Thymus (tissue), 11 donors: ENCODE data around the gene PTCD1. TPM values are rescaled to one million over a fixed set of nuclear protein-coding genes. Genes with fewer than 3 reads are reported as not detected.
"Not testable (repeated sequence)": the region's sequence is repeated elsewhere in the genome, so short reads cannot be mapped to it uniquely, and the experiment has no call there.

Experiments used
- DNase-seq, 9 donors: peaks; one replicate each; pipeline ENCODE4 v3.0.0-alpha.2; 2013; ENCODE audit warnings: low spot score in 9 of 9, low read depth in 6 of 9, missing footprints in 1 of 9
- H3K27ac ChIP-seq, 2 donors: one replicate each; pipeline ENCODE4 v1.5.1; 2013; ENCODE audit warnings: control low read depth in 1 of 2, low read depth in 1 of 2, low read length in 1 of 2, mild to moderate bottlenecking in 1 of 2, moderate library complexity in 1 of 2
- H3K27me3 ChIP-seq, 2 donors: one replicate each; pipeline ENCODE4 v1.5.1; 2013; ENCODE audit warnings: low read length in 1 of 2; ENCODE audit not compliant: control insufficient read depth in 2 of 2, insufficient read depth in 1 of 2
- H3K36me3 ChIP-seq, 2 donors: one replicate each; pipeline ENCODE4 v1.5.1; 2013; ENCODE audit warnings: low read length in 1 of 2, mild to moderate bottlenecking in 1 of 2, moderate library complexity in 1 of 2; ENCODE audit not compliant: control insufficient read depth in 2 of 2, insufficient read depth in 2 of 2
- H3K4me1 ChIP-seq, 2 donors: one replicate each; pipeline ENCODE4 v1.5.1; 2013; ENCODE audit warnings: low read length in 2 of 2; ENCODE audit not compliant: control insufficient read depth in 2 of 2, insufficient read depth in 2 of 2
- H3K4me3 ChIP-seq, 2 donors: one replicate each; pipeline ENCODE4 v1.5.1; 2013; ENCODE audit warnings: low read length in 2 of 2, control low read depth in 1 of 2, mild to moderate bottlenecking in 1 of 2
- H3K9me3 ChIP-seq, 2 donors: one replicate each; pipeline ENCODE4 v1.5.1; 2013; ENCODE audit warnings: low read length in 1 of 2, mild to moderate bottlenecking in 1 of 2; ENCODE audit not compliant: control insufficient read depth in 2 of 2, insufficient read depth in 1 of 2
- WGBS: extraction: QIAGEN DNeasy Blood & Tissue Kit; methylation state at CpG from one replicate; pipeline ENCODE4 v1.1.7; 2013; 5-methylcytosine and 5-hydroxymethylcytosine counted together
- polyA plus RNA-seq: library from polyadenylated mRNA; stranded (reverse); fragments of 200-250 nt; gene quantifications from one replicate; pipeline ENCODE4 v1.2.3, GENCODE V29; 2013
- total RNA-seq: library from RNA; stranded (reverse); fragments of 120-200 nt; gene quantifications from one replicate; pipeline ENCODE4 v1.2.4, GENCODE V29; 2013
- donor health status: healthy.

Gene PTCD1
- total and polyA plus RNA-seq, 2 donors: 2.8 TPM

GRCh38 chr7:99380032-99380822, 58.4 kb downstream of the PTCD1 start:
- Histone ChIP-seq H3K9me3 (no peaks in the 10 kb centered on the region), H3K4me3 (peak overlapping the region; percentile 25 to 37), H3K36me3 (peaks cover 7 to 35% of the 10 kb centered on the region in 2 donors), H3K4me1 (peaks cover 29 to 43% of the 10 kb centered on the region in 2 donors), H3K27me3 (no peaks in the 10 kb centered on the region), H3K27ac (peak overlapping the region; percentile 98 to 100)
- 16% methylated on average over 12 of the region's 12 CpGs for WGBS
- peak in 5 of 9 donors; percentile 35 to 75 (median 45) for DNase-seq

DNA sequence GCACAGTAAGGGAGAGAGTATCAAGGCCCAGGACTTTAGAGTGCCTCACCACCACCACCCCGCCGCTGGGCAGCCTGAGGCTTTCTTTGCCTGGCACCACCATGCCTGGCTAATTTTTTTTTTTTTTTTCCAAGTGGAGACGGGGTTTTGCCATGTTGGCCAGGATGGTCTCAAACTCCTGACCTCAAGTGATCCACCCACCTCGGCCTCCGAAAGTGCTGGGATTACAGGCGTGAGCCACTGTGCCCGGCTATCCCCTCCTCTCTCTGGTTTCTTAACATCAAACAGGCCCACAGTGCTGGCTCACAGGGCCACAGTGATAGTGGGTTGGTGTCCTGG, 58.9 kb downstream of the PTCD1 start:
- H3K4me3 ChIP-seq: peak overlapping the region in 1 of 2 donors; percentile 37
- not testable (repeated sequence) for DNase-seq

GRCh38 chr7:99379043-99379577, 59.5 kb downstream of the PTCD1 start:
- Histone ChIP-seq H3K27ac (peak overlapping the region; percentile 77 to 100), H3K27me3 (no peaks in the 10 kb centered on the region), H3K9me3 (no peaks in the 10 kb centered on the region), H3K36me3 (peaks cover 7 to 35% of the 10 kb centered on the region in 2 donors), H3K4me1 (peaks cover 29 to 43% of the 10 kb centered on the region in 2 donors), H3K4me3 (peak overlapping the region in 1 of 2 donors; percentile 37)
- WGBS: 38% methylated on average over 7 of the region's 7 CpGs
- DNase-seq: peak in 3 of 9 donors; percentile 18 to 47 (median 19)

More for the DNA sequence above, 58.9 kb downstream of the PTCD1 start:
- H3K9me3 ChIP-seq, H3K27me3 ChIP-seq: not testable (repeated sequence)
- Histone ChIP-seq H3K4me1 (peaks cover 29 to 43% of the 10 kb centered on the region in 2 donors), H3K27ac (peak overlapping the region; percentile 98 to 100), H3K36me3 (peaks cover 7 to 35% of the 10 kb centered on the region in 2 donors)
- WGBS: 72% methylated on average over 7 of the region's 7 CpGs

DNA sequence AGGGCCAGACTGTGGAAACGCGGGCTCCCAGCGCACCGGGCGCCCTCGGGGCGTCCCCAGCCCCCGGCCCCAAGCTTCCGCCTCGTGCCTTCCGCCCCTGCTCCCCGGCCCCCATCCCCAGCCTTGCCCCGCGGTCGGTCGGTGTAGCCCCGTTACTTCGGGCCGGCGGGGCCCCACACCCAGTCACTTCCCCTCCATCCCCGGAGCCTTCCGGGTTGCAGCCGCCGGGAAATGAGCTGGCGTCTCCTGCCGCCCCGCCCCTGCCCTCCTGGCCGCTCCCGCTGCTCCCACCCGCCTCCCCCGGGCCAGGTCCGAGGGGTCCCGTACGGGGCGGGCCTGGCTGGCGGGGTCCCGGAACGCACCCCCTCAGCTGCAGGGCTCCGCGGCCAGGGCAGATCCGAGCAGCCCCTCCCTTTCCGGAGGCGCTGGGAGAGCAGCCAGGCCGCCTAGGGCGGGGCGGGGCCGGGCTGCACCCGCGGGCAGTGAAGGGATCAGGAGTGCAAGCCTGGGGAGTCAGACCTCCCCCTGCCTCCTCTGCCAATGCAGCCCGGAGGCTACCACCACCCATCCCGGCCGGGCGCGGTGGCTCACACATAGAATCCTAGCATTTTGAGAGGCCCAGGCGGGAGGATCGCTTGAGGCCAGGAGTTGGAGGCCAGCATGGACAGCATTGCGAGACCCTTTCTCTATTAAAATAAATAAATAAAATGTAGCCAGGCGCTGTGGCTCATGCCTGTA, 63.4 kb downstream of the PTCD1 start:
- no peaks in the 10 kb centered on the region for H3K27me3 ChIP-seq
- peak in 5 of 9 donors; percentile 22 to 67 (median 45) for DNase-seq
- peaks cover 31 to 54% of the 10 kb centered on the region in 2 donors for H3K4me1 ChIP-seq
- peaks cover 4 to 18% of the 10 kb centered on the region in 2 donors for H3K36me3 ChIP-seq
- H3K27ac ChIP-seq: peak overlapping the region; percentile 57 to 90
- peak overlapping the region; percentile 70 to 77 for H3K4me3 ChIP-seq
- H3K9me3 ChIP-seq: no peaks in the 10 kb centered on the region
- WGBS: 6% methylated on average over 58 of the region's 58 CpGs

- Histone ChIP-seq H3K9me3 (no peaks in the 10 kb centered on the region), H3K36me3 (peaks cover 7 to 18% of the 10 kb centered on the region in 2 donors), H3K4me1 (peaks cover 23 to 49% of the 10 kb centered on the region in 2 donors), H3K27ac (peak within 1 kb of the TSS; percentile 92 to 99), H3K4me3 (peak within 1 kb of the TSS; percentile 70 to 77), H3K27me3 (no peaks in the 10 kb centered on the region)
- DNase-seq: peak in 5 of 9 donors; percentile 67 to 89 (median 78)
- under 1% methylated on average over 95 of the region's 95 CpGs for WGBS
Observed at GRCh38 chr7:99374111-99375064, 64.2 kb downstream of the PTCD1 start, which contains the start of gene ARPC1B. Gene ARPC1B (plus strand): TSS chr7:99374730. CDS start chr7:99385715, 10,985 bp downstream.

DNA sequence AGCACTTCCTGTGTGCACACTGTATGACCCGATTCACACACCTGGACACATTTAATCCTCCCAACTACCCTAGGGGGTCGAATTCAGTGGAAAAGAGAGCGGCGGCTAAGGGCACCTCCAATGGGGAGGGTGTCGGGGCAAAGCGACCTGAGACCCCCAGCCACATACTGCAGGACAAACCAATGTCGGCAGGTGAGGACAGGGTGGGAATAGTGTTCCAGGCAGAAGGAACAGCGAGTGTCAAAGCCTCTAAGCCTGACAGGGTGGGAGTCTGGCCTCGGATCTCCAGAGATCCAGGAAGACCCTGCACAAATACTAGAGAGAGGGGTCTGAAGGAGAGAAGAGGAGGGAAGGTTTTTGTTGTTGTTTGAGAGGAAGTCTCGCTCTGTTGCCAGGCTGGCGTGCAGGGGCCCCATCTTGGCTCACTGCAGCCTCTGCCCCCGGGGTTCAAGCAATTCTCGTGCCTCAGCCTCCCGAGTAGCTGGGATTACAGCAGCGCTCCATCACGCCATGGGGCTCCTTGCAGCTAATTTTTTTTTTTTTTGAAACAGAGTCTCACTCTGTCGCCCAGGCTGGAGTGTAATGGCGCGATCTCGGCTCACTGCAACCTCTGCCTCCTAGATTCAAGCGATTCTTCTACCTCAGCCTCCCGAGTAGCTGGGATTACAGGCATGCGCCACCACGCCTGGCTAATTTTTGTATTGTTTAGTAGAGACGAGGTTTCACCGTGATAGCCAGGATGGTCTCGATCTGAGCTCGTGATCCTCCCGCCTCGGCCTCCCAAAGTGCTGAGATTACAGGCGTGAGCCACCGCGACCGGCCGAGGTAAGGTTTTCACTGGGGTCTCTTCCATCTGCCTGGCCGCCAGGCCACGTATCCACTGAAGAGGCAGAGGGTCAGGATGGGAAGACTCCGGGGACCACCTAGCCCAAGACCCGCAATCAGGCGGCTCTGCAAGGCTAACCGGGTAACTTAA, 65.2 kb downstream of the PTCD1 start:
- Histone ChIP-seq H3K4me3 (peak overlapping the region; percentile 70 to 77), H3K4me1 (peaks cover 19 to 43% of the 10 kb centered on the region in 2 donors), H3K27ac (peak overlapping the region; percentile 92 to 99), H3K36me3 (peaks cover 11 to 21% of the 10 kb centered on the region in 2 donors), H3K27me3 (no peaks in the 10 kb centered on the region), H3K9me3 (no peaks in the 10 kb centered on the region)
- 85% methylated on average over 41 of the region's 41 CpGs for WGBS
- DNase-seq: no peak

DNA sequence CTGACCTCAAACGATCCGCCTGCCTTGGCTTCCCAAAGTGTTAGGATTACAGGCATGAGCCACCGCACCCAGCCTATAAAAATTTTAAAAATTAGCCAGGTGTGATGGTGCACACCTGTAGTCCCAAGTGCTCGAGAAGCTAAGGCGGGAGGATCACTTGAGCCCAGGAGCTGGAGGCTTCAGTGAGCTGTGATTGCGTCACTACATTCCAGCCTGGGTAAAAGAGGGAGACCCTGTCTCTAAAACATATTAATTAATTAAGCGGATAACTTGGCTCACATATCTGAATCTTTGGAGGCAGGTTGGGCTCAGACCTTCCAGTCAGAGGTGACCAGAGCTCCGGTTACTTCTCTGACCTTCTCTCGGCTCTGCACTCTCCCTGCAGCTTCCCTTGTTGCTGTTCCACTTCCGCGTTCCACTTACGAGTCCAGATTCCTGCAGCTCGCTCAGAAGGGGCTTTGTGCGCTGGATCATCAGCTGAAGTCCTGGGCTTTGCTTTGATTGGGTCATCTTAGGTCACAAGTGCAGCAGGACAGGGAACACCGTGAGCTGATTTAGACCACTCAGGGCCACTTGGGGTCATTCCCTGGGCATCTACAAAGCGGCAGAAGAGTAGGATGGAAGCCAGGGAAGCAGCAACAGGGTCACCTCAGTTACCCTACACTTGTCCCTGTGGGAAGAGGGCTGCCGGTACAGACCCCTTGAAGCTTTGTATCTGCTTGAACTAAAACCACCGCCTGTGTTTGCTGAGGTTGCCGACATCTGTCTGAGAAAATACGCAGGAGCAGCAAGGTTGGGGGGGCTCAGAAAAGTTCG, 66.1 kb downstream of the PTCD1 start:
- Histone ChIP-seq H3K36me3 (peaks cover 7 to 17% of the 10 kb centered on the region in 2 donors), H3K4me3 (peak overlapping the region in 1 of 2 donors; percentile 35), H3K4me1 (peaks cover 19 to 43% of the 10 kb centered on the region in 2 donors), H3K27me3 (no peaks in the 10 kb centered on the region), H3K27ac (peak overlapping the region; percentile 83 to 99), H3K9me3 (no peaks in the 10 kb centered on the region)
- 72% methylated on average over 21 of the region's 21 CpGs for WGBS
- DNase-seq: peak in 5 of 9 donors; percentile 51 to 90 (median 74)
